C4-2B (cell line): ENCODE results near the gene ARVCF.

Experiments used
- H3K27ac ChIP-seq: fragments of 450-650 bp; 2 replicates; pipeline ENCODE4 v1.5.1; 2017
- CTCF ChIP-seq: fragments of 450-650 bp; conservative IDR thresholded peaks from 2 replicates; pipeline ENCODE4 v1.5.1; 2017; ENCODE audit warnings: mild to moderate bottlenecking
- ZFX ChIP-seq: fragments of 450-650 bp; IDR thresholded peaks from 2 replicates; pipeline ENCODE4 v1.6.1; 2017

ARVCF gene

GRCh38 chr22:20062043-20062765, 45.6 kb upstream of the ARVCF start:
- H3K27ac ChIP-seq: no peak overlapping the region
- TF ChIP-seq ZFX: no peak
- no peak for TF ChIP-seq CTCF

DNA sequence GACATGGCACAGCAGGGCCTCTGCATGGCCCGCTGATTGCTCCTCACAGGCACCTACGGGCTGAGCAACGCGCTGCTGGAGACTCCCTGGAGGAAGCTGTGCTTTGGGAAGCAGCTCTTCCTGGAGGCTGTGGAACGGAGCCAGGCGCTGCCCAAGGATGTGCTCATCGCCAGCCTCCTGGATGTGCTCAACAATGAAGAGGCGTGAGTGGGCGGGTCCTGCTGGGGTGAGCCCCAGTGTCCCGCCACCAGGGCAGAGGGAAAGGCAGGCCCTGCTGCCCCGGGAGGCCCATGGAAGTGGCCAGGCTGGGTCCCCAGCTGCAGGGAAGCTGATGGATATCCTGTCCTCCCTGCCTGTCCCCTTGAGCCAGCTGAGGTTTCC, 44.8 kb upstream of the ARVCF start:
- H3K27ac ChIP-seq: no peak overlapping the region
- TF ChIP-seq CTCF (no peak), ZFX (no peak)

- TF ChIP-seq CTCF (no peak), ZFX (no peak)
- no peak overlapping the region for H3K27ac ChIP-seq
Measured at GRCh38 chr22:20060700-20061480, 44.3 kb upstream of the ARVCF start.

DNA sequence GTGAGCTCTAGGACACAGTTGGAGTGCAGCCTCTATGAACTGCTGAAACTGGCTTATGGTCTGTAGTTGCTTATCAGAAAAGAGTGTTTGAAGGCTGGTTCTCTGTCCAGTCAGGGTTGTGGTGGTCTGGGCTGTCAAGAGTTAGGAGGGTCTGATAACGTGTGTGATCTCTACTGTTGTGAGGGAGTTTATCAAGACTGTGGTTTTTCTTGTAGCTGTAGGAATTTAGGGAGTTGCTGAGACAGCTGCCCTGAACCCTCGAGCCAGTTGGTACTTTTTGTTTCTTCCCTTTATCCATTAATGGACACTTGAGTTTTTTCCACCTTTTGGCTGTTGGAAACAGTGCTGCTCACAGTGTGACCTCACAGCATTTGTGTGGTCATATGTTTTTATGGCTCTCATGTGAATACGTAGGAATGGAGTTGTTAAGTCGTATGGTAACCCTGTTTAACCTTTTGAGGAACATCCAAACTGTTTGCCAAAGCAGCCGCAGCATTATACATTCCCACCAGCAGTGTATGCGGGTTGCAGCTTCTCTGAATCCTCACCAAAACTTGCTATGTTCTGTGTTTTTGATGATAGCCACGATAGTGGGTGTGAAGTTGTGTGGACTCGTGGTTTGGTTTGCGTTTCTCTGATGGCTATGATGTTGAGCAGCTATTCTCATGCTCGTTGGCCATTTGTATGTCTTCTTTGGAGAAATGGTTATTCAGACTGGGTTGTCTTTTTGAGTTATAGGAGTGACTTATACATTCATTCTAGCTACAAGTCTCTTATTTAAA, 42.6 kb upstream of the ARVCF start:
- TF ChIP-seq ZFX (no peak), CTCF (no peak)

DNA sequence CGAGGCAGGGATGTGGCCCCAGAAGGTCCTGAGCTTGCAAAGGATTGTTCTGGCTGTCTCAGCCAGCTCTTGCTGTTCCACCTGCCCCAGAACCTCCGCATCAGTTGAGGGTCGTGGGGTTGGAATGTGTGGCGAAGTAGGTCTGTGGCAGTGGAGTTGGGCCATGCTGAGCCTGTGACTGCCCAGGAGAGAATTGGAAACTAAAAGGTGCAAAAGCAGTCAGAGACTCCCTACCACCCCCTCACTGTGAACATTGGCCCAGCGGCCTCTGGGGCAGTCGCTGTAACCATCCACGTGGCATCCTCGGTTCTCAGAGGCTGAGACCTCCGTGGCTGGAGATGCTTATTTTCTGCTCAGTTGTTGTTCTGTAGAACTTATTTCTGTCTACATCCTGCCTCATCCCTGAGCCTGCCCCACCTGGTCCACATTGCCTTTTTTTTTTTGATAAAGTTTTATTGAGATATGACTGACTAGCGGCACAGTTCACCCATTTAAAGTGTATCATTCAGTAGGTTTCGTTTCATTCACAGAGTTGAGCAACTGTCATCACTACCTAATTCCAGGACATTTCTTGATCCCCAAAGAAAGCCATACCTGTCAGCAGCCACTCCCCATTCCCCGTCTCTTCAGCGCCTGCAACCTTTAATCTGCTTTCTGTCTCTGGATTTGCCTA, 41.1 kb upstream of the ARVCF start:
- H3K27ac ChIP-seq: no peak overlapping the region
- TF ChIP-seq CTCF (no peak), ZFX (no peak)

More for the DNA sequence above, 42.6 kb upstream of the ARVCF start:
- no peak overlapping the region for H3K27ac ChIP-seq

DNA sequence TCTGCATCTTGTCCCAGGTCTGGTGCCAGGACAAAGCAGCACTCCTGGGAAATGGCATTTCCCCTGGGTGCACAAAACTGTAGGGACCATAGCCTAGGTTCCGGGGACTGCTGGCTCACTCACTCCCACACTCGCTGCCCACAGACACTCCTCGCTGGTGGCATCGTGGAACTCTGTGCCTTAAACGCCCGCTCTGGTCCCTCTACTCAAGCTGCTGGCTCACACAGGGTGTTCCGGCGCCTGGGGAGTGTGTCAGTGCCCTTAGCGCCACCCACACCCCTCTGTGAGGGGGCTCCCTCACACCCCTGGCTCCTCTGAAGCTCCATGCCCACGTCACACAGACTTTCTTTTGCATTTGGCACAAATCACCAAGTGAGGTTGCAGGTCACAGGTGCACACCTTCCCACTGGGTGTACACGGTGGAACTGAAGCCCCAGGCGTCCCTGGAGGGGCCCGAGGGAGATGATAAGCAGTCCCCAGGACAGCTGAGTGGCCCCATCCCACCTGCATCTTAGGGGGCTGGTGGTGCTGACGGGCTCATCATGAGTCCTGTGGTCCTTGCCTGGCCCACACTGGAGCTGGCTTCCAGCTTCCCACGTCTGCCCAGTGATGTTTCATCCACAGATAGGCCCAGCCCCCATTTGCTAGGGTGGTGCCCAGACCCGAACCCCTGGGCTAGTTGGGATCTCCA, 40.2 kb upstream of the ARVCF start:
- no peak overlapping the region for H3K27ac ChIP-seq
- TF ChIP-seq ZFX: no peak
- TF ChIP-seq CTCF: no peak
